Raji (cell line): Measurements from ENCODE around the gene RGP1.

Experiments used
- POLR2A ChIP-seq: IDR thresholded peaks from 2 replicates; pipeline ENCODE4 v1.6.1; 2011; ENCODE audit warnings: low read depth, low read length, control low read depth; ENCODE audit not compliant: insufficient read depth

RGP1 gene

DNA sequence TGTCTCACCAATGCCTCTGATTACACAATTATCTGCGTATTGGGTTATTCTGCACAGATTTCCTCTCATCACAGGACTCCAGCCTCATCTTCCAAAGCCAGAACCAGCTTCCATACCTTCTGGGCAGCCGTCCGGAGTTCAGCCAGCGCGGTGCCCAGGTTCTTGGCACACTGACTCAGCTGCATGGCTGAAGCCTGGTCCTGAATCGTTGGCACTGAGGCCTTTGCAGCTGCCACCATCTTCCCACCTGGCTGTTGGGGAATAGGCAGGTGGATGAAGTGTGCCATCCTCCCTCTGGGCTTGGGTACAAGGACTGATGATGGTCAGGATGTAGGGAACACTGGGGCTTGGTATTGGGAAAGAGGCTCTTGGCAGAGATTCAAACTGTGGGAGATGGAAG lies 35.0 kb upstream of the RGP1 start:
- TF ChIP-seq POLR2A, result no peak

- no peak for TF ChIP-seq POLR2A
These were observed 34.4 kb upstream of the RGP1 start for GRCh38 chr9:35714579-35715252.

GRCh38 chr9:35716230-35716629 lies 32.9 kb upstream of the RGP1 start:
- TF ChIP-seq POLR2A, result no peak

DNA sequence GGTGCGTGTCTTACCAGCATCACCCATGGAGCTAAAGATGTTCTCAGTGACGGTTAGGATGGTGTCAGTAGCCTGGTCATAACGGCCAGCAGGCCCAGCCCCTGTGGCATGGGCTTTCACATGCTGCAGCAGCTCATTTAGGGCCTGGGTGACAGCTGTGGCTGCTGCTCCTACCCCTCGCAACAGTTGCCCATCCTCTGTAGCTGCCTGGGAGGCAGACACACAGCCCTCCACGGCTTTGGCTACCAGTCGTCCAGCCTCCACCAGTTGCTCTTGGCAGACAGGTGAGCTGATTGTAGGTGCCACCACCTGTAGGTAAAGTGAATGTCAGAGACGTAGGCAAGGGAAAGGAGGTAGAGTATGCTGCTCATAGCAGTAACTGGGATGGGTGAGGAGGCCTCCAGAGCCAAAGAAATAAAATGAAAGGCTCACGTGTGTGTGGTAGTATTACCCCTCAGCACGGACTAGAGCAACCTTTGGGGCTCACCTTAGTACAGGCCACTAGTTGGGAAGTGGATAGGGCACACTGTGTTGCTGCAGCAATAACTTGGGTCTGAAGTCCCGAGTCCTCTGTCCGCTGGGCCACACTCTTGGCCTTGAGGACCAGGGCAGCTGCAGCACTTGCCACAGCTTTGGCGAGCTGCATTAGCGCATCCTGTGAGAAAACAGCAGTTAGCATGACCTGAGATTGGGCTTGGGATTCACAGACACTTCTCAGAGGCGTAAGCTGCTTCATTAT lies 31.8 kb upstream of the RGP1 start:
- TF ChIP-seq POLR2A, result no peak

GRCh38 chr9:35718721-35719511 lies 30.2 kb upstream of the RGP1 start:
- no peak for TF ChIP-seq POLR2A

DNA sequence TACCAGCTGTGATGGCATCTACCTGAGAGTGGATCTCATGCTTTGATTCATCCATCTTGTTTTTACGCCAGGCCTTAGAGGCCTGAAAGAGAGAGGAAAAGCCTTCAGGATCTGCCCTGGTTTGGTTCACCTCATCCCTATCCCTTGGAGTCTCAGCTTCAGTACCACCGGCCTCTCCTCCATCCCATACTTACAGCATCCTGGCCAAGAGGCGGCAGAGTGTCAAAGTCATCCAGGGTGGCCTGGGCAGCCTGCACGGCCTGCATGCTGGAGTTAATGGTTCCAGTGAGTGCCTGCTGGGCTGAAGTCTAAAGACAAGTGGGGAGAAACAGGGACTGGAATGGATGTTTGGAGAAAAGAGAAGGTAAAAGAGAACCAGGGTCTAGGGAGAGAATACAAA lies 29.5 kb upstream of the RGP1 start:
- TF ChIP-seq POLR2A, result no peak

DNA sequence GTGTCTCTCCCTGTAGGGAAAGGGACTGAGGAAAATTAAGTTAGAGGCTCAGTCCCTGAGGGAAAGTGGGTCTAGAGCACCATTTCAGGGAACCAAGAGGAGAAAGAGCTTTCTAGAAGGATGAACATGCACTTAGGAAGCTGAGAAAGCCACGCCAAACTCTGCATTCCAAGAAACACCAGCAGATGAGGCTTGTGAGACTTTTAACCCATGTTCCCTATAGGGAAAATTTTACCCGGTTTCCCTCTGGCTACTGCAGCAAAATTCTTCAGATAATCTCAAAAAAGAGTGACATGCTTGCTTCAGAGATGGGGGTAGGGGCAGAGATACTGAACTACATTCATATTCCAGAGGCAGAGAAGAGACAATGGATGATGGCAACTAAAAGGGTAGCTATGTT lies 25.7 kb upstream of the RGP1 start:
- TF ChIP-seq POLR2A, result no peak

DNA sequence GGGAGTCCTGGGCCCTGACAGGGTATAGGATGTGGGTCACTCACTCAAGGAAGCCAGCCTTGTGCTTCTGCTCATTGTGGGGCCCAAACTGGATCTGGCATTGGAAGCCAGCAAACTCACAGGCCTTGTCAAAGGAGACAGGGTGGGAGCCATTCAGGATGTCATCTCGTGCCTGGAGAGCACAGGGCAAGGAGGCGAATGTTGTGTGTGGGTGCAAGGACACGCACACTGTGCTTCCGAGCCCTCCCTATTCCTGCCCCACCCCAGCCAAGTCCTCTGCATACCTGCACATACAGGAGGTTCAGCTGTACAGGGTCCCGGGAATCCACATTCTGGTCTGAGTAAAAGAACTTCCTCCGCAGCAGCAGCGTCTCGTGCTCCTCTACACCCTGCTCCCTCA lies 25.2 kb upstream of the RGP1 start:
- no peak for TF ChIP-seq POLR2A

DNA sequence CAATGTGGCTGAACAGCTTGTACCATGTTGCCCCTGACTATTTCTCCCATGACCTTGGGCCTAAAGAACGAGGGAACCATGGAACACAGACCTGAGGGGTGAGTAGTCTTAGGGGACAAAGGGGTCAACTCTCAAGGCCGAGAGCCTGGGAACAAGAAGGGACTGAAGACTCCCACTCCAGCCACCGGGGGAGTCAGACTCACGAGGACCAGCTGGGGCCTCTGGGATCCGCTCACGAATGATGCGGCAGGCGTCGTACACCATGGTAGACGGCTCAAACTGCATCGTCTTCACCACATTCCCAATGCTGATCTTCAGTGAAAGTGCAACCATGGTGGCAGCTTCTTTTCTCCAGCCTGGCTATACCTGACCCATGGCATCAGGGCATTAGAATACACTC lies 23.7 kb upstream of the RGP1 start:
- TF ChIP-seq POLR2A, result no peak

- TF ChIP-seq POLR2A, result no peak
These were observed 22.2 kb upstream of the RGP1 start for GRCh38 chr9:35726931-35727330.

- TF ChIP-seq POLR2A, result no peak
These were observed 21.4 kb upstream of the RGP1 start for GRCh38 chr9:35727676-35728040.

- no peak for TF ChIP-seq POLR2A
These were observed 20.8 kb upstream of the RGP1 start for GRCh38 chr9:35728041-35728971.

GRCh38 chr9:35729101-35729500 lies 20.0 kb upstream of the RGP1 start:
- no peak for TF ChIP-seq POLR2A

GRCh38 chr9:35729700-35730485 lies 19.2 kb upstream of the RGP1 start:
- TF ChIP-seq POLR2A, result no peak

DNA sequence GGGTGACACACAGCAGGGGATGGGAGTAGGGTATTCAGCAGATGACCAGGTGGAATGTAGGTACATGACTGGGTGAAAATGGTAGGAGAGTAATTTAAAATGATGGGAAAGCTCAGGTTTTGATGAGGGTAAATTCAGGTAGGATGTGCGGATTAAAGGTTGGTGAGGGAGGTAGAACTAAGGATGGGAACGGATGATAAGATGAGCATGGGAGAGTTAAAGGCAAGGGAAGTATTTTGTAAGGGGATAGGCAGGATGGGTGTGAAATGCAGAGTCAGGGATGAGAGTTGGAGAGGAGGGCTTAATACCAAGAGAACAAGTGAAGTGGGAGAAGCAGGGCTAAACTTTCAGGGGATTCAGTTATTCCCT lies 18.6 kb upstream of the RGP1 start:
- no peak for TF ChIP-seq POLR2A
